ENCODE data around the gene PRKAG2.

Gene PRKAG2

GRCh38 chr7:151801291-151801690 lies 75.6 kb downstream of the PRKAG2 start:
- no peak for DNase-seq (ENCODE audit: low read depth)

GRCh38 chr7:151800861-151801260 lies 76.1 kb downstream of the PRKAG2 start:
- no peak for DNase-seq (ENCODE audit: low read depth)

- no peak for DNase-seq (ENCODE audit: low read depth)
Observed at GRCh38 chr7:151800391-151800790, 76.5 kb downstream of the PRKAG2 start.

- DNase-seq (ENCODE audit: low read depth) = no peak
Observed at GRCh38 chr7:151799506-151799905, 77.4 kb downstream of the PRKAG2 start.

GRCh38 chr7:151798851-151799448 lies 78.0 kb downstream of the PRKAG2 start:
- peak; percentile 25 for DNase-seq (ENCODE audit: low read depth)

- DNase-seq (ENCODE audit: low read depth) = peak; percentile 91
Observed at GRCh38 chr7:151797667-151798307, 79.1 kb downstream of the PRKAG2 start.

- DNase-seq (ENCODE audit: low read depth) = no peak
Observed at GRCh38 chr7:151796871-151797537, 79.9 kb downstream of the PRKAG2 start.

GRCh38 chr7:151796091-151796870 lies 80.6 kb downstream of the PRKAG2 start:
- DNase-seq (ENCODE audit: low read depth) = peak; percentile 45

GRCh38 chr7:151795168-151795811 lies 81.6 kb downstream of the PRKAG2 start:
- peak; percentile 18 for DNase-seq (ENCODE audit: low read depth)

GRCh38 chr7:151794508-151795167 lies 82.3 kb downstream of the PRKAG2 start:
- peak; percentile 76 for DNase-seq (ENCODE audit: low read depth)

- no peak for DNase-seq (ENCODE audit: low read depth)
Observed at GRCh38 chr7:151793991-151794507, 82.9 kb downstream of the PRKAG2 start.

- no peak for DNase-seq (ENCODE audit: low read depth)
Observed at GRCh38 chr7:151793531-151793951, 83.4 kb downstream of the PRKAG2 start.

GRCh38 chr7:151792636-151793035 lies 84.3 kb downstream of the PRKAG2 start:
- no peak for DNase-seq (ENCODE audit: low read depth)

- DNase-seq (ENCODE audit: low read depth) = no peak
Observed at GRCh38 chr7:151792086-151792485, 84.8 kb downstream of the PRKAG2 start.

- DNase-seq (ENCODE audit: low read depth) = no peak
Observed at GRCh38 chr7:151790830-151791620, 85.9 kb downstream of the PRKAG2 start.

GRCh38 chr7:151790095-151790829 lies 86.7 kb downstream of the PRKAG2 start:
- DNase-seq (ENCODE audit: low read depth) = no peak

- DNase-seq (ENCODE audit: low read depth) = no peak
Observed at GRCh38 chr7:151789380-151789947, 87.5 kb downstream of the PRKAG2 start.

- DNase-seq (ENCODE audit: low read depth) = no peak
Observed at GRCh38 chr7:151787348-151787747, 89.6 kb downstream of the PRKAG2 start.

GRCh38 chr7:151786936-151787335 lies 90.0 kb downstream of the PRKAG2 start:
- DNase-seq (ENCODE audit: low read depth) = no peak

Data from iris pigment epithelial cell (primary cell).